T-cell (primary cell): ENCODE measurements around the gene BAZ1A. TPM values are rescaled to one million over a fixed set of nuclear protein-coding genes. Genes with fewer than 3 reads are reported as not detected.

Experiments
- ATAC-seq, 4 experiments: fragments of 200-7000 bp in 3 of 4; fragments of 150-1000 bp in 1 of 4; cut with Tn5 transposase; replicated peaks in 1 of 4; 1 replicate in 3 of 4; 2 replicates in 1 of 4; pipeline ENCODE4 v1.10.0; 2021; ENCODE audit warnings: moderate library complexity in 3 of 4, mild to moderate bottlenecking in 2 of 4, moderate number of reproducible peaks in 1 of 4
- CTCF ChIA-PET, 2 donors: fragments of 300-600 bp; sonication (Branson Sonifier 250); formaldehyde crosslinking; loops; one replicate each; lab custom pipeline; 2022; ENCODE audit warnings: antibody characterized with exemption in 2 of 2; lab: Charles Lee
- POLR2A ChIA-PET, 2 donors: fragments of 300-600 bp; sonication (Branson Sonifier 250); formaldehyde crosslinking; loops; one replicate each; lab custom pipeline; 2022; ENCODE audit warnings: antibody characterized with exemption in 2 of 2; lab: Charles Lee
- DNase-seq, 35 experiments: peaks; one replicate each; pipeline versions ENCODE4 v3.0.0 to v3.0.0-alpha.2; 2013 to 2023
- H3K27ac ChIP-seq: one replicate; pipeline ENCODE4 v1.5.1; 2013; ENCODE audit warnings: low read length
- H3K27me3 ChIP-seq, 2 experiments: replicated peaks in 1 of 2; 1 replicate in 1 of 2; 2 replicates in 1 of 2; pipeline versions ENCODE4 v1.6.1 to v1.7.0; 2013; ENCODE audit warnings: low read length in 1 of 2, mixed read lengths in 1 of 2; ENCODE audit not compliant: control insufficient read depth in 2 of 2, insufficient read depth in 2 of 2; ENCODE audit errors: extremely low read depth in 1 of 2
- H3K36me3 ChIP-seq, 2 donors: 1 replicate in 1 of 2; 2 replicates in 1 of 2; pipeline versions ENCODE4 v1.6.1 to v1.7.0; 2013; ENCODE audit warnings: low read length in 1 of 2; ENCODE audit not compliant: control insufficient read depth in 2 of 2, insufficient read depth in 1 of 2; ENCODE audit errors: extremely low read depth in 1 of 2
- H3K4me1 ChIP-seq, 2 experiments: 1 replicate in 1 of 2; 2 replicates in 1 of 2; pipeline versions ENCODE4 v1.6.1 to v1.7.0; 2013; ENCODE audit warnings: low read length in 2 of 2, mixed read lengths in 1 of 2; ENCODE audit not compliant: insufficient read depth in 2 of 2, control insufficient read depth in 1 of 2; ENCODE audit errors: extremely low read depth in 1 of 2
- H3K4me3 ChIP-seq, 2 donors: 1 replicate in 1 of 2; 2 replicates in 1 of 2; pipeline versions ENCODE4 v1.5.1 to v1.7.0; 2013; ENCODE audit warnings: mild to moderate bottlenecking in 2 of 2, low read length in 1 of 2, moderate library complexity in 1 of 2; ENCODE audit not compliant: control insufficient read depth in 1 of 2; ENCODE audit errors: extremely low read depth in 1 of 2
- H3K9me3 ChIP-seq: 2 replicates; pipeline ENCODE4 v1.7.0; 2013
- H3K27ac Mint-ChIP-seq, 2 donors: one replicate each; pipeline ENCODE4 v1.8.0; 2020 to 2021; ENCODE audit warnings: mild to moderate bottlenecking in 2 of 2, mixed read lengths in 2 of 2
- H3K27me3 Mint-ChIP-seq, 2 donors: one replicate each; pipeline ENCODE4 v1.8.0; 2021 to 2022; ENCODE audit warnings: mixed read lengths in 2 of 2
- H3K36me3 Mint-ChIP-seq: one replicate; pipeline ENCODE4 v1.8.0; 2021; ENCODE audit warnings: mixed read lengths
- H3K4me1 Mint-ChIP-seq, 3 donors: one replicate each; pipeline ENCODE4 v1.8.0; 2020 to 2022; ENCODE audit warnings: mixed read lengths in 3 of 3, mild to moderate bottlenecking in 1 of 3
- H3K4me3 Mint-ChIP-seq, 3 donors: one replicate each; pipeline ENCODE4 v1.8.0; 2020 to 2022; ENCODE audit warnings: mild to moderate bottlenecking in 3 of 3, mixed read lengths in 3 of 3, moderate library complexity in 3 of 3
- H3K9me3 Mint-ChIP-seq, 3 donors: one replicate each; pipeline ENCODE4 v1.8.0; 2020 to 2022; ENCODE audit warnings: mixed read lengths in 3 of 3
- WGBS: methylation state at CpG from one replicate; pipeline ENCODE4 v1.1.5; 2013; ENCODE audit warnings: missing lambda C conversion rate; ENCODE audit not compliant: insufficient coverage; 5-methylcytosine and 5-hydroxymethylcytosine counted together
- total RNA-seq, 35 experiments: library from RNA in 6 of 35; stranded (reverse) in 6 of 35; fragments of 120-200 nt in 1 of 35; gene quantifications; one replicate each; pipeline versions ENCODE4 v1.2.1 to v1.2.4 and lab custom pipeline; 2013 to 2026

BAZ1A gene, protein sequence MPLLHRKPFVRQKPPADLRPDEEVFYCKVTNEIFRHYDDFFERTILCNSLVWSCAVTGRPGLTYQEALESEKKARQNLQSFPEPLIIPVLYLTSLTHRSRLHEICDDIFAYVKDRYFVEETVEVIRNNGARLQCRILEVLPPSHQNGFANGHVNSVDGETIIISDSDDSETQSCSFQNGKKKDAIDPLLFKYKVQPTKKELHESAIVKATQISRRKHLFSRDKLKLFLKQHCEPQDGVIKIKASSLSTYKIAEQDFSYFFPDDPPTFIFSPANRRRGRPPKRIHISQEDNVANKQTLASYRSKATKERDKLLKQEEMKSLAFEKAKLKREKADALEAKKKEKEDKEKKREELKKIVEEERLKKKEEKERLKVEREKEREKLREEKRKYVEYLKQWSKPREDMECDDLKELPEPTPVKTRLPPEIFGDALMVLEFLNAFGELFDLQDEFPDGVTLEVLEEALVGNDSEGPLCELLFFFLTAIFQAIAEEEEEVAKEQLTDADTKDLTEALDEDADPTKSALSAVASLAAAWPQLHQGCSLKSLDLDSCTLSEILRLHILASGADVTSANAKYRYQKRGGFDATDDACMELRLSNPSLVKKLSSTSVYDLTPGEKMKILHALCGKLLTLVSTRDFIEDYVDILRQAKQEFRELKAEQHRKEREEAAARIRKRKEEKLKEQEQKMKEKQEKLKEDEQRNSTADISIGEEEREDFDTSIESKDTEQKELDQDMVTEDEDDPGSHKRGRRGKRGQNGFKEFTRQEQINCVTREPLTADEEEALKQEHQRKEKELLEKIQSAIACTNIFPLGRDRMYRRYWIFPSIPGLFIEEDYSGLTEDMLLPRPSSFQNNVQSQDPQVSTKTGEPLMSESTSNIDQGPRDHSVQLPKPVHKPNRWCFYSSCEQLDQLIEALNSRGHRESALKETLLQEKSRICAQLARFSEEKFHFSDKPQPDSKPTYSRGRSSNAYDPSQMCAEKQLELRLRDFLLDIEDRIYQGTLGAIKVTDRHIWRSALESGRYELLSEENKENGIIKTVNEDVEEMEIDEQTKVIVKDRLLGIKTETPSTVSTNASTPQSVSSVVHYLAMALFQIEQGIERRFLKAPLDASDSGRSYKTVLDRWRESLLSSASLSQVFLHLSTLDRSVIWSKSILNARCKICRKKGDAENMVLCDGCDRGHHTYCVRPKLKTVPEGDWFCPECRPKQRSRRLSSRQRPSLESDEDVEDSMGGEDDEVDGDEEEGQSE (N-terminal part only)
- total RNA-seq, result 10 to 100 TPM; 38.0 to 56.2 (median 44.6) TPM
- total RNA-seq (2013), result 59.9 TPM
- total RNA-seq (lab: John Stamatoyannopoulos, UW), result 126 to 531 (median 203) reads per million in 29 experiments

DNA sequence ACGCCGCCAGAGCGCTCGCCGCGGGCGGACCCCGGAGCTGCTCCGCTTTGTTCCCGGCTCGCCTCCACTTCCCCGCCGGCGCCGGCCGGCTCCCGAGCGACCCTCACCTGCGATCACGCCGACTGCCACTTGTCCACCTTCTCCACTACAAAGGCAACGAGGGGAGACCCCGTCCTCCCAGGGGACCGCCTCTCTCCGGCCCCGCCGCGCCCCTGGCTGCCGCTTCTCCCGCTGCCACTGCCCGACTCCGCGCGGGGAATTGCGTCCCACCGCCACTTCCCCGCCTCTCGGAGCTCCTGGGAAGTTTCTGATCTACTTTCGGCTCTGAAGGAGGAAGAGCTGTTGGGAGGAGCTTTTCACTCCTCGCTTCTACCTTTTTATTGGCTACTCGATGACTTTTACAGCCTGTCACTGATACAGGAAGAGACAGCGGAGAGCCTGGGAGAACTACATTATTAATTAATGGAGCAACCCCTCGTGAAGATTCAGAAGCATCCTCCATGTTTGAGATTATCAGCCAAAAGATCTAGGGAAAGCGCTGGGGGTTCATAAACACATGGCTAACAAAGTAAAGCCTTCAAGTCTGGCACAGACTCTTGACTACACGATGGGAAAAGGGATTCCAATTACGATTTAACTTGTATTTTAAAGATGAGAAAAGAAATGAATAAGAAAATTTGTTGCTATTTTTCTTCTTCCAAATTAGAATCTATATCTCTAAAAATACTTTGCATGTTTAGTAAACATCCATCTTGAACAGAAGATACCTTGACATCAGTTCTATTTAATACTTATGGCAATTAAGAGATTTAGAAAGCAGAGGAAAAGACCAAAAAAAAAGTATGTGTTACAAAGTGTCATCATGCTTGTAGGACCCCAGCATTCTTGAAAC lies at the start of gene BAZ1A:
TSS of gene BAZ1A (minus strand) at position 330 of the 892 bp plus-strand sequence. CDS start 756 bp downstream, outside the sequence.
- no peaks in the 10 kb centered on the region for H3K27me3 Mint-ChIP-seq
- peak within 1 kb of the TSS; percentile 98 to 99 for H3K27ac Mint-ChIP-seq

DNA sequence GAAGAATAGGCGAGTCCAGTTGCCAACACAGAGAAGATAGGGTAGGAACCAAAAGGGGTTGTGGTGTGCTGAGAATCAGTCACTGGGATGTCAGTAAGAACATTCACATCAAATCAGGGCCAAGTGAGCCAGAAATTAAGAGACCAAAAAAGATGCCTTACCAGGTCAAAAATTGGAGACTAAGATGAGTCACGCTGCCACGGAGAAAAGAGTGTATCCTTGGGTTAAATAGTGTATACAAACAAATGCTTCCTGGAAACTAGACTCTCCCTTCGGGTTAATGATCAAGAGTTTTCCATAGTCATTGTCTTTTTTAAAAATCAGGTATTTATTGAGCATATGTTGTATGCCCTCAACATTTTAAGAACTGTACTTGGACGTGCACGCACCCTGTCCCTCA lies 45.2 kb upstream of the BAZ1A start:
- Histone ChIP-seq H3K9me3 (no peaks in the 10 kb centered on the region), H3K27me3 (no peaks in the 10 kb centered on the region), H3K4me3 (no peak overlapping the region), H3K36me3 (peaks cover 0 to 2% of the 10 kb centered on the region in 2 donors), H3K27ac (no peak overlapping the region), H3K4me1 (no peaks in the 10 kb centered on the region)
- Mint-ChIP-seq H3K4me3 (no peak overlapping the region), H3K9me3 (no peaks in the 10 kb centered on the region), H3K27me3 (no peaks in the 10 kb centered on the region), H3K36me3 (peaks cover 7% of the 10 kb centered on the region), H3K27ac (no peak overlapping the region), H3K4me1 (no peaks in the 10 kb centered on the region)
- ChIA-PET POLR2A (interaction anchor here in 1 of 2 donors (0.6 kb wide), 1 partner anchor 94 kb away, joined by 7 read pairs; no protein-coding TSS in a partner anchor), CTCF (interaction anchor here in 1 of 2 donors (0.6 kb wide), 1 partner anchor 13 kb away, joined by 3 read pairs; no protein-coding TSS in a partner anchor)
- ATAC-seq (no peak), DNase-seq (no peak)
- 90% methylated on average over 2 of the region's 6 CpGs for WGBS

More for the DNA sequence above, at the start of gene BAZ1A:
- Histone ChIP-seq H3K36me3 (no peaks in the 10 kb centered on the region), H3K4me3 (peak within 1 kb of the TSS; percentile 92 to 94), H3K4me1 (peaks cover 11 to 19% of the 10 kb centered on the region in 2 experiments), H3K27me3 (no peaks in the 10 kb centered on the region), H3K27ac (peak within 1 kb of the TSS; percentile 100), H3K9me3 (no peaks in the 10 kb centered on the region)
- Mint-ChIP-seq H3K9me3 (no peaks in the 10 kb centered on the region), H3K4me3 (peak within 1 kb of the TSS; percentile 99 to 100 (median 99)), H3K36me3 (no peaks in the 10 kb centered on the region), H3K4me1 (peaks cover 33 to 38% (median 37%) of the 10 kb centered on the region in 3 donors)
- POLR2A ChIA-PET, result interaction anchor here (0.6 to 1.2 kb wide), 5 partner anchors 41 to 206 kb away, joined by 3 to 26 read pairs (median 4); partner anchors contain the start of gene FAM177A1 (in 1 of the 2)
- WGBS, result 0% methylated on average over 31 of the region's 46 CpGs
- CTCF ChIA-PET, result interaction anchor here (0.6 to 1.2 kb wide), 4 partner anchors 9 to 107 kb away, joined by 3 to 4 read pairs (median 4); partner anchors contain the start of gene SRP54 (in 1 of the 2)
- ATAC-seq, result peak; percentile 24 to 33 (median 28)
- peak in 30 of 35 experiments; percentile 1 to 69 (median 13) for DNase-seq

DNA sequence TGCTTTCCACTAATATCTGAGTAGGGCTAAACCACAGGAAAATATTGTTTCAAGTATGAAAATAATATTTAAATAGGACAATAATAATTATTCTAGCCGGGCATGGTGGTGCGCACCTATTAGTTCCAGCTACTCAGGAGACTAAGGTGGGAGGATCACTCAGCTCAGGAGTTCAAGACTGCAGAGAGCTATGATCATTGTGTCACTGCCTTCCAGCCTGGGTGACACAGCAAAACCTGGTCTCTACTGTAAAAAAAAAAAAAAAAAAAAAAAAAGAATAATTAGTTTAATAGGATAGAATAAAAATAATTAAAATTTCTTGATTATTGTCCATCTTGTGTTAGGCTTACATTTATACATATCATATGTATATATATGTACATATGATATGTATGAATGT lies 38.5 kb upstream of the BAZ1A start:
- ChIA-PET CTCF (interaction anchor here in 1 of 2 donors (0.7 kb wide), 1 partner anchor 138 kb away, joined by 5 read pairs; no protein-coding TSS in a partner anchor), POLR2A (no interaction called here)
- no peak for DNase-seq
- Histone ChIP-seq H3K4me3 (no peak overlapping the region), H3K9me3 (no peaks in the 10 kb centered on the region), H3K27me3 (no peaks in the 10 kb centered on the region), H3K36me3 (peaks cover 0 to 2% of the 10 kb centered on the region in 2 donors), H3K27ac (no peak overlapping the region), H3K4me1 (no peaks in the 10 kb centered on the region)
- no peak for ATAC-seq
- Mint-ChIP-seq H3K4me1 (no peaks in the 10 kb centered on the region), H3K27me3 (no peaks in the 10 kb centered on the region), H3K4me3 (no peak overlapping the region), H3K9me3 (no peaks in the 10 kb centered on the region), H3K36me3 (no peaks in the 10 kb centered on the region), H3K27ac (no peak overlapping the region)
- 100% methylated on average over 1 of the region's 2 CpGs for WGBS

DNA sequence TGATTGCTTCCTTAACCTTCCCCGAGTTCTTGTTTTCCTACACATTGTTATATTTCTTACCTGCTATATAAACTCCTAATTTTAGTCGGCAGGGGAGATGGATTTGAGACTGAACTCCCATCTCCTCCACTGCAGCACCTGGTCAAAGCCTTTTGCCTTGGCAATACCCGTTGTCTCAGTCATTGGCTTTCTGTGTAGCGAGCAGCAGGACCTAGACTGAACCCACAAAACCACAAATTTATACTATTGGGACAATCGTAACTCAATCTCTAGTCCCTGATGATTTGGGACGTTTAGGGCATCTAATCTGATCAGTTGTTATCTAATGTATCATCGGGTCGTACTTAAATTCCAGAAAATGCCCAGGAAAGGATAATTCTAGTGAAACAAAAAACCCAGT lies 37.8 kb upstream of the BAZ1A start:
- Histone ChIP-seq H3K4me3 (no peak overlapping the region), H3K27me3 (no peaks in the 10 kb centered on the region), H3K27ac (no peak overlapping the region), H3K9me3 (no peaks in the 10 kb centered on the region), H3K36me3 (peaks cover 0 to 2% of the 10 kb centered on the region in 2 donors), H3K4me1 (no peaks in the 10 kb centered on the region)
- Mint-ChIP-seq H3K9me3 (no peaks in the 10 kb centered on the region), H3K4me3 (no peak overlapping the region), H3K36me3 (no peaks in the 10 kb centered on the region), H3K27me3 (no peaks in the 10 kb centered on the region), H3K27ac (no peak overlapping the region), H3K4me1 (no peaks in the 10 kb centered on the region)
- 81% methylated on average over 5 of the region's 8 CpGs for WGBS
- POLR2A ChIA-PET, result no interaction called here
- ATAC-seq (no peak), DNase-seq (no peak)
- CTCF ChIA-PET, result interaction anchor here in 1 of 2 donors (0.7 kb wide), 1 partner anchor 137 kb away, joined by 5 read pairs; no protein-coding TSS in a partner anchor

DNA sequence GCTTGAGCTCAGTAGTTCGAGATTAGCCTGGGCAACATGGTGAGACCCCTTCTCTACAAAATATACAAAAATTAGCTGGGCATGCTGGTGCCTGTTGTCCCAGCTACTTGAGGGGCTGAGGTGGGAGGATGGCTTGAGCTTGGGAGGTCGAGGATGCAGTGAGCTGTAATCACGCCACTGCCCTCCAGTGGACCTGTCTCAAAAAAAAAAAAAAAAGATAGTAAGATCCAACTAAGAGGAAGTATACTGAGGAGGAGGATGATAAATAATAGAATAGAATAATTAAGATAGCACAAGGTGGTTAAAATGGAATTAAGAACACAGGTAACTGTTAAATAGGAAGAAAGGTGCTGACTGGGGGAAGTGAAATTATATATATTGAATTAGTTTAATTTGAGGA lies 37.0 kb upstream of the BAZ1A start:
- POLR2A ChIA-PET, result interaction anchor here (0.6 kb wide), 2 partner anchors 40 to 72 kb away, joined by 4 to 6 read pairs; no protein-coding TSS in a partner anchor
- no peaks in the 10 kb centered on the region for H3K27me3 ChIP-seq
- no peaks in the 10 kb centered on the region for H3K9me3 ChIP-seq
- DNase-seq, result peak in 1 of 35 experiments; percentile 19
- H3K27ac Mint-ChIP-seq, result no peak overlapping the region
- no peaks in the 10 kb centered on the region for H3K27me3 Mint-ChIP-seq
- peaks cover 0 to 2% of the 10 kb centered on the region in 2 donors for H3K36me3 ChIP-seq
- H3K27ac ChIP-seq, result no peak overlapping the region
- no peaks in the 10 kb centered on the region for H3K4me1 ChIP-seq
- H3K4me3 ChIP-seq, result no peak overlapping the region
- ATAC-seq, result no peak
- CTCF ChIA-PET, result interaction anchor here (0.6 to 0.7 kb wide), 4 partner anchors 50 to 283 kb away, joined by 3 to 9 read pairs (median 4); partner anchors contain the start of gene FAM177A1 (in 1 of the 2)
- H3K4me1 Mint-ChIP-seq, result no peaks in the 10 kb centered on the region
- H3K36me3 Mint-ChIP-seq, result no peaks in the 10 kb centered on the region
- WGBS, result 39% methylated on average over 2 of the region's 3 CpGs
- H3K9me3 Mint-ChIP-seq, result no peaks in the 10 kb centered on the region
- H3K4me3 Mint-ChIP-seq, result no peak overlapping the region
